CD4-positive, alpha-beta T cell treated with Interleukin-4 for 1 hour (primary cell): ENCODE measurements around the gene FRMD4B.

Experiments
- DNase-seq, 2 donors: peaks; one replicate each; pipeline ENCODE4 v3.0.0-alpha.2; 2020 to 2022

Gene FRMD4B

GRCh38 chr3:69120879-69121464 lies 264.9 kb downstream of the FRMD4B start:
- peak; percentile 84 to 87 for DNase-seq
